IMR-90 (cell line): ENCODE measurements around the gene ZNF775. TPM values are rescaled to one million over a fixed set of nuclear protein-coding genes. Genes with fewer than 3 reads are reported as not detected.
A peak's percentile ranks its signal among the peaks of the same experiment; 100 is the strongest.

Experiments used
- ATAC-seq: fragments of 200-7000 bp; cut with Tn5 transposase; 2 replicates; pipeline ENCODE4 v1.9.1; 2020; ENCODE audit warnings: low read depth, mild to moderate bottlenecking, moderate library complexity
- BruUV-seq: library from RNA; stranded (reverse); fragments of 400-500 nt; replicated peaks from 2 replicates; lab custom pipeline; 2021; lab: Mats Ljungman, UMichigan
- CTCF ChIA-PET: fragments of 300-600 bp; formaldehyde crosslinking; extraction: SDS; loops from one replicate; lab custom pipeline; 2021; ENCODE audit warnings: antibody characterized with exemption; lab: Yijun Ruan, JAX
- POLR2A ChIA-PET: fragments of 300-600 bp; sonication (Branson Sonifier 250); formaldehyde crosslinking; loops from one replicate; lab custom pipeline; 2022; ENCODE audit warnings: antibody characterized with exemption; ENCODE audit not compliant: unreplicated experiment; lab: Charles Lee
- DNase-seq: peaks from one replicate; pipeline ENCODE4 v3.0.0; 2013
- H2AFZ ChIP-seq: replicated peaks from 2 replicates; pipeline ENCODE3; 2013; ENCODE audit warnings: low read length, mild to moderate bottlenecking; ENCODE audit not compliant: poor library complexity
- H2AK5ac ChIP-seq: 2 replicates; pipeline ENCODE4 v1.6.1; 2013; ENCODE audit warnings: low read depth, low read length, inconsistent platforms
- H2AK9ac ChIP-seq: replicated peaks from 2 replicates; pipeline ENCODE3; 2013; ENCODE audit warnings: mild to moderate bottlenecking, low read depth, low read length, moderate library complexity; ENCODE audit not compliant: poor library complexity
- H2BK120ac ChIP-seq: 2 replicates; pipeline ENCODE4 v1.6.1; 2013; ENCODE audit warnings: low read depth, low read length, inconsistent platforms
- H2BK15ac ChIP-seq: 3 replicates; pipeline ENCODE4 v1.6.1; 2013; ENCODE audit warnings: low read depth, low read length, inconsistent platforms
- H2BK20ac ChIP-seq: 2 replicates; pipeline ENCODE4 v1.6.1; 2013; ENCODE audit warnings: low read depth, mild to moderate bottlenecking, inconsistent platforms, low read length, moderate library complexity
- H2BK5ac ChIP-seq: 2 replicates; pipeline ENCODE4 v1.6.1; 2013; ENCODE audit warnings: mild to moderate bottlenecking, low read depth, low read length, inconsistent platforms; ENCODE audit not compliant: poor library complexity, severe bottlenecking
- H3K14ac ChIP-seq: replicated peaks from 2 replicates; pipeline ENCODE4 v1.6.1; 2013; ENCODE audit warnings: low read depth, low read length, inconsistent platforms
- H3K18ac ChIP-seq: 2 replicates; pipeline ENCODE4 v1.6.1; 2013; ENCODE audit warnings: low read depth, low read length, control low read depth
- H3K23ac ChIP-seq: 2 replicates; pipeline ENCODE4 v1.6.1; 2013; ENCODE audit warnings: low read depth, low read length, inconsistent platforms
- H3K27ac ChIP-seq: 2 replicates; pipeline ENCODE4 v1.5.1; 2013; ENCODE audit warnings: mild to moderate bottlenecking, control low read depth, low read length; ENCODE audit not compliant: insufficient read depth
- H3K27me3 ChIP-seq: 2 replicates; pipeline ENCODE4 v1.6.1; 2013; ENCODE audit warnings: low read length; ENCODE audit not compliant: control insufficient read depth, insufficient read depth
- H3K36me3 ChIP-seq: 2 replicates; pipeline ENCODE4 v1.6.1; 2013; ENCODE audit warnings: low read length, mixed read lengths; ENCODE audit not compliant: control insufficient read depth, insufficient read depth
- H3K4ac ChIP-seq: 2 replicates; pipeline ENCODE4 v1.6.1; 2013; ENCODE audit warnings: low read depth, low read length, inconsistent platforms
- H3K4me1 ChIP-seq: 2 replicates; pipeline ENCODE4 v1.6.1; 2013; ENCODE audit warnings: low read length, mixed read lengths; ENCODE audit not compliant: control insufficient read depth, insufficient read depth
- H3K4me2 ChIP-seq: 2 replicates; pipeline ENCODE4 v1.6.1; 2013; ENCODE audit warnings: low read depth, mild to moderate bottlenecking, control low read depth, low read length, moderate library complexity
- H3K4me3 ChIP-seq: 2 replicates; pipeline ENCODE4 v1.5.1; 2013; ENCODE audit warnings: low read depth, mild to moderate bottlenecking, control low read depth, low read length, moderate library complexity; ENCODE audit not compliant: insufficient read depth
- H3K56ac ChIP-seq: 2 replicates; pipeline ENCODE4 v1.6.1; 2013; ENCODE audit warnings: low read length, inconsistent platforms; ENCODE audit not compliant: insufficient read depth; ENCODE audit errors: extremely low read depth
- H3K79me1 ChIP-seq, 2 experiments: 2 replicates each; pipeline ENCODE4 v1.6.1; 2013; ENCODE audit warnings: low read length in 2 of 2, inconsistent platforms in 1 of 2, low read depth in 1 of 2
- H3K9ac ChIP-seq: 2 replicates; pipeline ENCODE4 v1.6.1; 2013; ENCODE audit warnings: low read depth, low read length, control low read depth
- H3K9me1 ChIP-seq: 2 replicates; pipeline ENCODE4 v1.6.1; 2013; ENCODE audit warnings: low read length, inconsistent platforms; ENCODE audit not compliant: insufficient read depth
- H3K9me3 ChIP-seq: 2 replicates; pipeline ENCODE4 v1.6.1; 2013; ENCODE audit warnings: low read length; ENCODE audit not compliant: control insufficient read depth, insufficient read depth
- H4K20me1 ChIP-seq: 2 replicates; pipeline ENCODE4 v1.6.1; 2013; ENCODE audit warnings: low read length, inconsistent platforms; ENCODE audit not compliant: insufficient read depth
- H4K5ac ChIP-seq: 2 replicates; pipeline ENCODE4 v1.6.1; 2013; ENCODE audit warnings: mild to moderate bottlenecking, low read depth, low read length, control low read depth
- H4K8ac ChIP-seq, 2 experiments: 2 replicates each; pipeline ENCODE4 v1.6.1; 2013; ENCODE audit warnings: low read depth in 2 of 2, low read length in 2 of 2, control low read depth in 1 of 2, inconsistent platforms in 1 of 2
- H4K91ac ChIP-seq: 2 replicates; pipeline ENCODE4 v1.6.1; 2013; ENCODE audit warnings: low read depth, low read length, inconsistent platforms; ENCODE audit not compliant: insufficient read depth
- CTCF ChIP-seq: conservative IDR thresholded peaks from 2 replicates; pipeline ENCODE4 v1.5.1; 2012; ENCODE audit warnings: mild to moderate bottlenecking, low read depth, low read length, improper control_type of control experiment
- MAZ ChIP-seq: IDR thresholded peaks from 2 replicates; pipeline ENCODE4 v1.6.1; 2012; ENCODE audit warnings: low read depth, mild to moderate bottlenecking, low read length, improper control_type of control experiment, moderate library complexity, borderline replicate concordance
- POLR2A ChIP-seq: IDR thresholded peaks from 2 replicates; pipeline ENCODE4 v1.6.1; 2012; ENCODE audit warnings: mild to moderate bottlenecking, low read depth, low read length
- USF2 ChIP-seq: fragments of 150-350 bp; IDR thresholded peaks from 2 replicates; pipeline ENCODE4 v1.6.1; 2017; ENCODE audit warnings: mild to moderate bottlenecking, antibody characterized with exemption, low read length, low read depth
- WGBS, 2 experiments: methylation state at CpG; one replicate each; pipeline versions ENCODE4 v1.1.5 to v1.1.7; 2013; ENCODE audit warnings: missing lambda C conversion rate in 2 of 2; ENCODE audit not compliant: insufficient read length in 1 of 2; ENCODE audit errors: extremely low coverage in 2 of 2; 5-methylcytosine and 5-hydroxymethylcytosine counted together
- dilution Hi-C: fragments of 300-500 bp; cut with HindIII; formaldehyde crosslinking; loops from one replicate; pipeline ENCODE4 v1.14.3; 2018; ENCODE audit warnings: low sequenced_read_pairs; ENCODE audit not compliant: unreplicated experiment
- in situ Hi-C: fragments of 300-500 bp; cut with MboI; formaldehyde crosslinking; loops from 3 replicates; pipeline ENCODE4 v1.14.3; 2019; ENCODE audit warnings: low sequenced_read_pairs, inconsistent platforms, mixed read lengths
- intact Hi-C: fragments of 100-400 bp; cut with micrococcal nuclease; formaldehyde crosslinking; loops from 2 replicates; pipeline ENCODE4 v1.10.0; 2022
- polyA plus RNA-seq, 3 experiments: library from polyadenylated mRNA; depleted of rRNA; stranded (reverse); fragments of >200 nt; gene quantifications; 2 replicates each; pipeline ENCODE4 v1.2.3, GENCODE V29; 2012; ENCODE audit warnings: low replicate concordance in 1 of 3
- total RNA-seq: library from RNA; depleted of rRNA; stranded (reverse); fragments of >200 nt; gene quantifications from 2 replicates; pipeline ENCODE4 v1.2.3, GENCODE V29; 2012

ZNF775 gene
- total and polyA plus RNA-seq, 2 of the 4 experiments (the other 2 are of a cell fraction) = 1.4 to 2.6 TPM

- peak; percentile 70 for ATAC-seq
- Histone ChIP-seq H3K9me3 (no peaks in the 10 kb centered on the region), H3K56ac (peak overlapping the region; percentile 93), H3K4me3 (peak overlapping the region; percentile 81), H2BK5ac (peak overlapping the region; percentile 79), H3K4me2 (peak overlapping the region; percentile 97), H3K9me1 (no peaks in the 10 kb centered on the region; the same call in 1 of the 2 replicates), H3K4ac (peak overlapping the region; percentile 98), H3K27me3 (no peaks in the 10 kb centered on the region), H2AK5ac (peak overlapping the region; percentile 89), H4K91ac (peak overlapping the region; percentile 97), H2AFZ (peak overlapping the region; percentile 97), H3K9ac (peak overlapping the region; percentile 81), H2AK9ac (peak overlapping the region; percentile 93), H3K79me1 (peaks cover 17 to 38% of the 10 kb centered on the region in 2 experiments; a peak in 3 of 4 replicates), H3K27ac (peak overlapping the region; percentile 85), H2BK20ac (peak overlapping the region; percentile 71; the same call in 1 of the 2 replicates), H3K4me1 (peaks cover 18% of the 10 kb centered on the region), H3K36me3 (peaks cover 33% of the 10 kb centered on the region), H4K20me1 (peaks cover 9% of the 10 kb centered on the region), H2BK15ac (peak overlapping the region; percentile 46; the same call in 1 of the 3 replicates), H3K23ac (peak overlapping the region; percentile 99), H3K18ac (peak overlapping the region; percentile 85), H3K14ac (peak overlapping the region; percentile 99), H2BK120ac (peak overlapping the region; percentile 86), H4K5ac (peak overlapping the region; percentile 80), H4K8ac (peak overlapping the region; percentile 56 to 92)
- CTCF ChIA-PET = interaction anchor here (0.6 to 1.1 kb wide), 4 partner anchors 9 to 463 kb away, joined by 3 to 5 read pairs (median 3); no protein-coding TSS in a partner anchor
- DNase-seq = peak; percentile 67
- 2% methylated on average over 9 of the region's 58 CpGs; no CpG with 5 or more reads in 1 of the 2 experiments for WGBS, 2 experiments
- intact Hi-C loops (loop anchor here (1.0 kb wide), 1 partner anchor 34 kb away; no protein-coding TSS in a partner anchor), dilution Hi-C loops (no loop called here), in situ Hi-C loops (no loop called here)
- POLR2A ChIA-PET = interaction anchor here (0.6 to 1.7 kb wide), 2 partner anchors 34 to 52 kb away, joined by 3 to 5 read pairs; no protein-coding TSS in a partner anchor
- TF ChIP-seq MAZ (peak; percentile 14; the same call in 1 of the 2 replicates), CTCF (no peak), USF2 (no peak), POLR2A (peak; percentile 66; the same call in 1 of the 2 replicates)
- no TSS peak for BruUV-seq
These were observed 10.0 kb upstream of the ZNF775 start for GRCh38 chr7:150368884-150369747.
